Neural progenitor cell (in vitro differentiated cells): ENCODE measurements around the gene TMEM178B.

Experiments used
- EZH2 ChIP-seq: fragments of 200-600 bp; sonication (generic); IDR thresholded peaks from 2 replicates; pipeline ENCODE4 v1.6.1; 2017; ENCODE audit warnings: antibody characterized with exemption, mild to moderate bottlenecking, moderate library complexity
- EZH2phosphoT487 ChIP-seq: fragments of 200-600 bp; sonication (generic); IDR thresholded peaks from 2 replicates; pipeline ENCODE4 v1.6.1; 2017; ENCODE audit warnings: antibody characterized with exemption

- TF ChIP-seq EZH2phosphoT487 (no peak), EZH2 (no peak)
Measured at GRCh38 chr7:141243368-141243767, 169.5 kb downstream of the TMEM178B start.
